Measurements from ENCODE around the gene ZNF273.
"Not testable (repeated sequence)": the region's sequence is repeated elsewhere in the genome, so short reads cannot be mapped to it uniquely, and the experiment has no call there.

ZNF273 gene

DNA sequence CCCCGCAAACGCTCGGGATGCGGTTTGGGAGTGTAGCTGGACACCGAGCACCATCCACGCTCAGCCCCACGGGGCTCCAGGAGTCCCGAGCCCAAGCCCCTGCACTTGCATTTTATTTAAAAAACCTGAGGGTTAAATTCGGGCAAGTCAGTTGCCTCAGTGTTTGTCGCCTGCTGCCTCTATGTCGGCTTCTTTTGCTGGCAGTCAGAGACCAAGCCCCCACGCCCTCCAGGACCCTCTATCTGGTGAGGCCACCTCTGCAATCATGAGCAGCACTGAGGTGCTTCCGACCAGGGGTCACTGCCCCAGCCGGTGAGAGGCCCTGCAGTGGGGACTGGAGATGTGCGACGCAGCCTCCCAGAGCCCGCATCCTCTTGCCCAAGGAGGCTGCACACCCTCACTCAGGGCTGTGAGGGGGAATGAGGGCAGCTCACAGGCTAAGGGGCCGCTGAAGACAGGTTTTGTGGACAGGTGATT lies 13.3 kb upstream of the ZNF273 start:
- H2BK5ac ChIP-seq (ENCODE audit: low read length) = no peak overlapping the region
- H3K18ac ChIP-seq (ENCODE audit: low read length) = peak overlapping the region; percentile 80
- H4K8ac ChIP-seq (ENCODE audit: low read depth, low read length) = no peak overlapping the region
- H4K91ac ChIP-seq (ENCODE audit: low read depth, low read length, poor library complexity) = no peak overlapping the region
- peak overlapping the region; percentile 88 for H3K4me2 ChIP-seq (ENCODE audit: insufficient read depth, low read length, poor library complexity, severe bottlenecking)
- peak overlapping the region; percentile 73 for H3K14ac ChIP-seq (ENCODE audit: low read length)
- DNase-seq (ENCODE audit: low spot score) = no peak
- WGBS, 2 donors (ENCODE audit: extremely low coverage in 2 of 2, insufficient read length in 2 of 2, insufficient replicate concordance in 1 of 2) = no CpG with 5 or more reads among the region's 18 CpGs
- H3K79me1 ChIP-seq (ENCODE audit: low read depth, low read length) = no peaks in the 10 kb centered on the region
- no peak overlapping the region for H2BK15ac ChIP-seq (ENCODE audit: low read length)
- H2AFZ ChIP-seq (ENCODE audit: low read length) = peak overlapping the region; percentile 93
- no peak overlapping the region for H2BK12ac ChIP-seq (ENCODE audit: low read length)
- H2BK120ac ChIP-seq (ENCODE audit: low read depth, low read length) = no peak overlapping the region
- peaks cover 5 to 63% (median 36%) of the 10 kb centered on the region in 3 experiments for H3K27me3 ChIP-seq (ENCODE audit: control insufficient read depth in 3 of 3, insufficient read depth in 3 of 3, low read depth in 1 of 3, low read length in 3 of 3)
- H3K4ac ChIP-seq (ENCODE audit: low read length) = no peak overlapping the region
- peaks cover 0 to 5% of the 10 kb centered on the region in 2 donors for H3K9me3 ChIP-seq (replicated peaks in 1 of 2; ENCODE audit: control insufficient read depth in 2 of 2, insufficient read depth in 1 of 2, low read depth in 1 of 2, low read length in 2 of 2)
- peak overlapping the region; percentile 13 for H3K9ac ChIP-seq (ENCODE audit: low read depth, low read length, poor library complexity)
- H3K36me3 ChIP-seq (replicated peaks in 1 of 2; ENCODE audit: control insufficient read depth in 2 of 2, insufficient read depth in 2 of 2, low read length in 2 of 2) = no peaks in the 10 kb centered on the region
- H3K23ac ChIP-seq (ENCODE audit: low read depth, low read length, poor library complexity) = peak overlapping the region; percentile 36
- peaks cover 6 to 13% of the 10 kb centered on the region in 2 donors for H3K4me1 ChIP-seq (ENCODE audit: control insufficient read depth in 2 of 2, insufficient read depth in 1 of 2, low read depth in 1 of 2, low read length in 2 of 2)
- H3K27ac ChIP-seq (replicated peaks; ENCODE audit: low read length) = no peak overlapping the region
- H2AK5ac ChIP-seq (ENCODE audit: low read depth, low read length) = no peak overlapping the region
- H3K4me3 ChIP-seq (ENCODE audit: low read length in 2 of 2) = peak overlapping the region; percentile 45 to 74

GRCh38 chr7:64890273-64890672 lies 12.8 kb upstream of the ZNF273 start:
- H3K9ac ChIP-seq (ENCODE audit: low read depth, low read length, poor library complexity); H2BK12ac ChIP-seq (ENCODE audit: low read length); H2BK120ac ChIP-seq (ENCODE audit: low read depth, low read length); H3K23ac ChIP-seq (ENCODE audit: low read depth, low read length, poor library complexity); H3K18ac ChIP-seq (ENCODE audit: low read length); H3K4me2 ChIP-seq (ENCODE audit: insufficient read depth, low read length, poor library complexity, severe bottlenecking); H2BK5ac ChIP-seq (ENCODE audit: low read length); H3K4me3 ChIP-seq (ENCODE audit: low read length in 2 of 2); H2AK5ac ChIP-seq (ENCODE audit: low read depth, low read length); H4K8ac ChIP-seq (ENCODE audit: low read depth, low read length); H3K4ac ChIP-seq (ENCODE audit: low read length); H4K91ac ChIP-seq (ENCODE audit: low read depth, low read length, poor library complexity); DNase-seq (ENCODE audit: low spot score); H3K14ac ChIP-seq (ENCODE audit: low read length); H3K79me1 ChIP-seq (ENCODE audit: low read depth, low read length); H3K27ac ChIP-seq (replicated peaks; ENCODE audit: low read length); H3K9me3 ChIP-seq (replicated peaks in 1 of 2; ENCODE audit: control insufficient read depth in 2 of 2, insufficient read depth in 1 of 2, low read depth in 1 of 2, low read length in 2 of 2); H3K36me3 ChIP-seq (replicated peaks in 1 of 2; ENCODE audit: control insufficient read depth in 2 of 2, insufficient read depth in 2 of 2, low read length in 2 of 2); H2BK15ac ChIP-seq (ENCODE audit: low read length): not testable (repeated sequence)
- Histone ChIP-seq H3K4me1 (ENCODE audit: control insufficient read depth in 2 of 2, insufficient read depth in 1 of 2, low read depth in 1 of 2, low read length in 2 of 2) (peaks cover 6 to 13% of the 10 kb centered on the region in 2 donors), H3K27me3 (ENCODE audit: control insufficient read depth in 3 of 3, insufficient read depth in 3 of 3, low read depth in 1 of 3, low read length in 3 of 3) (peaks cover 5 to 63% (median 36%) of the 10 kb centered on the region in 3 experiments), H2AFZ (ENCODE audit: low read length) (peak overlapping the region; percentile 93)
- WGBS, 2 donors (ENCODE audit: extremely low coverage in 2 of 2, insufficient read length in 2 of 2, insufficient replicate concordance in 1 of 2) = no CpG with 5 or more reads among the region's 3 CpGs

- no peak for DNase-seq (ENCODE audit: low spot score)
- no CpG with 5 or more reads among the region's 2 CpGs for WGBS, 2 donors (ENCODE audit: extremely low coverage in 2 of 2, insufficient read length in 2 of 2, insufficient replicate concordance in 1 of 2)
- H3K27me3 ChIP-seq (ENCODE audit: control insufficient read depth in 3 of 3, insufficient read depth in 3 of 3, low read depth in 1 of 3, low read length in 3 of 3) = peaks cover 5 to 60% (median 36%) of the 10 kb centered on the region in 3 experiments
Observed at GRCh38 chr7:64890761-64891362, 12.2 kb upstream of the ZNF273 start.

GRCh38 chr7:64891363-64892081 lies 11.6 kb upstream of the ZNF273 start:
- not testable (repeated sequence) for H2BK15ac ChIP-seq (ENCODE audit: low read length); H4K91ac ChIP-seq (ENCODE audit: low read depth, low read length, poor library complexity); H2AFZ ChIP-seq (ENCODE audit: low read length); H2BK5ac ChIP-seq (ENCODE audit: low read length); H4K8ac ChIP-seq (ENCODE audit: low read depth, low read length); H3K9me3 ChIP-seq (replicated peaks in 1 of 2; ENCODE audit: control insufficient read depth in 2 of 2, insufficient read depth in 1 of 2, low read depth in 1 of 2, low read length in 2 of 2); H2BK12ac ChIP-seq (ENCODE audit: low read length); H3K9ac ChIP-seq (ENCODE audit: low read depth, low read length, poor library complexity); H3K18ac ChIP-seq (ENCODE audit: low read length); H2AK5ac ChIP-seq (ENCODE audit: low read depth, low read length); H2BK120ac ChIP-seq (ENCODE audit: low read depth, low read length); H3K4me2 ChIP-seq (ENCODE audit: insufficient read depth, low read length, poor library complexity, severe bottlenecking); H3K14ac ChIP-seq (ENCODE audit: low read length); DNase-seq (ENCODE audit: low spot score); H3K23ac ChIP-seq (ENCODE audit: low read depth, low read length, poor library complexity); H3K79me1 ChIP-seq (ENCODE audit: low read depth, low read length); H3K4me3 ChIP-seq (ENCODE audit: low read length in 2 of 2); H3K36me3 ChIP-seq (replicated peaks in 1 of 2; ENCODE audit: control insufficient read depth in 2 of 2, insufficient read depth in 2 of 2, low read length in 2 of 2); H3K4ac ChIP-seq (ENCODE audit: low read length); H3K27ac ChIP-seq (replicated peaks; ENCODE audit: low read length)
- Histone ChIP-seq H3K27me3 (ENCODE audit: control insufficient read depth in 3 of 3, insufficient read depth in 3 of 3, low read depth in 1 of 3, low read length in 3 of 3) (peaks cover 5 to 57% (median 36%) of the 10 kb centered on the region in 3 experiments), H3K4me1 (ENCODE audit: control insufficient read depth in 2 of 2, insufficient read depth in 1 of 2, low read depth in 1 of 2, low read length in 2 of 2) (peaks cover 6 to 13% of the 10 kb centered on the region in 2 donors)
- WGBS, 2 donors (ENCODE audit: extremely low coverage in 2 of 2, insufficient read length in 2 of 2, insufficient replicate concordance in 1 of 2) = no CpG with 5 or more reads among the region's 1 CpG

More at GRCh38 chr7:64890761-64891362, 12.2 kb upstream of the ZNF273 start:
- no peak overlapping the region for H3K4me2 ChIP-seq (ENCODE audit: insufficient read depth, low read length, poor library complexity, severe bottlenecking)
- H3K36me3 ChIP-seq (replicated peaks in 1 of 2; ENCODE audit: control insufficient read depth in 2 of 2, insufficient read depth in 2 of 2, low read length in 2 of 2) = no peaks in the 10 kb centered on the region
- H3K9ac ChIP-seq (ENCODE audit: low read depth, low read length, poor library complexity) = no peak overlapping the region
- H3K18ac ChIP-seq (ENCODE audit: low read length) = no peak overlapping the region
- H3K23ac ChIP-seq (ENCODE audit: low read depth, low read length, poor library complexity) = no peak overlapping the region
- no peaks in the 10 kb centered on the region for H3K9me3 ChIP-seq (replicated peaks in 1 of 2; ENCODE audit: control insufficient read depth in 2 of 2, insufficient read depth in 1 of 2, low read depth in 1 of 2, low read length in 2 of 2)
- no peak overlapping the region for H2AK5ac ChIP-seq (ENCODE audit: low read depth, low read length)
- no peak overlapping the region for H4K8ac ChIP-seq (ENCODE audit: low read depth, low read length)
- no peaks in the 10 kb centered on the region for H3K79me1 ChIP-seq (ENCODE audit: low read depth, low read length)
- no peak overlapping the region for H3K4ac ChIP-seq (ENCODE audit: low read length)
- no peak overlapping the region for H4K91ac ChIP-seq (ENCODE audit: low read depth, low read length, poor library complexity)
- H2BK120ac ChIP-seq (ENCODE audit: low read depth, low read length) = no peak overlapping the region
- no peak overlapping the region for H3K14ac ChIP-seq (ENCODE audit: low read length)
- H3K27ac ChIP-seq (replicated peaks; ENCODE audit: low read length) = no peak overlapping the region
- peaks cover 6 to 13% of the 10 kb centered on the region in 2 donors for H3K4me1 ChIP-seq (ENCODE audit: control insufficient read depth in 2 of 2, insufficient read depth in 1 of 2, low read depth in 1 of 2, low read length in 2 of 2)
- H2BK15ac ChIP-seq (ENCODE audit: low read length) = no peak overlapping the region
- no peak overlapping the region for H2BK5ac ChIP-seq (ENCODE audit: low read length)
- no peak overlapping the region for H3K4me3 ChIP-seq (ENCODE audit: low read length in 2 of 2)
- no peak overlapping the region for H2BK12ac ChIP-seq (ENCODE audit: low read length)
- H2AFZ ChIP-seq (ENCODE audit: low read length) = no peak overlapping the region
